HepG2 (cell line): ENCODE measurements around the gene ZFP36. TPM values are rescaled to one million over a fixed set of nuclear protein-coding genes. Genes with fewer than 3 reads are reported as not detected.
A peak's percentile ranks its signal among the peaks of the same experiment; 100 is the strongest.

ENCODE experiments used
- DMTF1 ChIP-seq: sonication (generic); formaldehyde crosslinking; IDR thresholded peaks from 2 replicates; pipeline ENCODE4 v1.4.0; 2020; ENCODE audit warnings: mild to moderate bottlenecking, missing genetic modification reagents
- HHEX ChIP-seq: IDR thresholded peaks from 2 replicates; pipeline ENCODE4 v1.6.1; 2016; ENCODE audit warnings: control low read depth
- HNRNPLL ChIP-seq: fragments of 200-400 bp; formaldehyde crosslinking; IDR thresholded peaks from 2 replicates; pipeline ENCODE4 v1.6.1; 2017; ENCODE audit warnings: mild to moderate bottlenecking, low read depth, low read length; ENCODE audit not compliant: poor library complexity, severe bottlenecking
- KDM2A ChIP-seq: sonication (generic); formaldehyde crosslinking; IDR thresholded peaks from 2 replicates; pipeline ENCODE4 v1.4.0; 2020; ENCODE audit warnings: low read depth, missing genetic modification reagents, borderline replicate concordance
- NCOA1 ChIP-seq: sonication (generic); formaldehyde crosslinking; IDR thresholded peaks from 2 replicates; pipeline ENCODE4 v1.9.0; 2021; ENCODE audit warnings: missing genetic modification reagents
- PRDM10 ChIP-seq: sonication (generic); formaldehyde crosslinking; IDR thresholded peaks from 2 replicates; pipeline ENCODE4 v1.4.0; 2020; ENCODE audit warnings: low read depth, missing genetic modification reagents
- TBL1XR1 ChIP-seq: fragments of 150-350 bp; IDR thresholded peaks from 2 replicates; pipeline ENCODE4 v1.6.1; 2014; ENCODE audit warnings: borderline replicate concordance, low read length; ENCODE audit not compliant: partially characterized antibody
- XBP1 ChIP-seq: sonication (generic); formaldehyde crosslinking; IDR thresholded peaks from 2 replicates; pipeline ENCODE4 v1.5.0; 2020; ENCODE audit warnings: missing genetic modification reagents
- ZNF34 ChIP-seq: sonication (generic); formaldehyde crosslinking; IDR thresholded peaks from 2 replicates; pipeline ENCODE4 v1.4.0; 2020; ENCODE audit warnings: mild to moderate bottlenecking, missing genetic modification reagents, borderline replicate concordance
- ZNF407 ChIP-seq: sonication (generic); formaldehyde crosslinking; IDR thresholded peaks from one replicate; pipeline ENCODE4 v1.5.1; 2020; ENCODE audit warnings: mild to moderate bottlenecking, missing genetic modification reagents; ENCODE audit errors: not compliant biosample characterization
- ZNF678 ChIP-seq: sonication (generic); formaldehyde crosslinking; IDR thresholded peaks from 2 replicates; pipeline ENCODE4 v1.4.0; 2020; ENCODE audit warnings: mild to moderate bottlenecking, missing genetic modification reagents
- ZNF746 ChIP-seq: sonication (generic); formaldehyde crosslinking; IDR thresholded peaks from 2 replicates; pipeline ENCODE4 v1.8.0; 2022; ENCODE audit warnings: mild to moderate bottlenecking, missing genetic modification reagents
- ZNF816 ChIP-seq: sonication (generic); formaldehyde crosslinking; IDR thresholded peaks from 2 replicates; pipeline ENCODE4 v1.8.0; 2022; ENCODE audit warnings: missing genetic modification reagents, mild to moderate bottlenecking, borderline replicate concordance
- ZNF891 ChIP-seq: sonication (generic); formaldehyde crosslinking; IDR thresholded peaks from 2 replicates; pipeline ENCODE4 v1.5.0; 2020; ENCODE audit warnings: mild to moderate bottlenecking, missing genetic modification reagents
- polyA plus RNA-seq, 8 experiments: library from polyadenylated mRNA; depleted of rRNA in 3 of 8; stranded (reverse) in 7 of 8; unstranded in 1 of 8; fragments of >200 nt; fragmentation: Illumina TruSeq in 4 of 8; extraction: Trizol in 4 of 8; gene quantifications; 2 replicates each; pipeline versions ENCODE4 v1.2.1 to v1.2.3, GENCODE V29; 2011 to 2016; ENCODE audit warnings: low read depth in 4 of 8, missing spikeins in 1 of 8, mixed read lengths in 1 of 8; ENCODE audit not compliant: insufficient read depth in 1 of 8
- total RNA-seq, 5 experiments: library from RNA; depleted of rRNA; stranded (reverse); fragments of >200 nt; fragmentation: Illumina TruSeq; extraction: Trizol; gene quantifications; 2 replicates each; pipeline ENCODE4 v1.2.3, GENCODE V29; 2016; ENCODE audit warnings: low read depth in 1 of 5

Gene ZFP36
- total and polyA plus RNA-seq, 2 of the 13 experiments (the other 11 are each of a cell fraction or from before 2014, with no cell fraction given): 1.4 to 1.7 TPM

- peak; percentile 75 for TF ChIP-seq TBL1XR1
- peak; percentile 80 for TF ChIP-seq KDM2A (CRISPR knock-in tag)
- 0 out of 2 replicates have a peak, but pooled peaks have one; percentile 23 for TF ChIP-seq ZNF34
- 0 out of 2 replicates have a peak, but pooled peaks have one; percentile 44 for TF ChIP-seq DMTF1 (CRISPR knock-in tag)
- no peak for TF ChIP-seq HNRNPLL
- no peak for TF ChIP-seq XBP1 (CRISPR knock-in tag)
- peak; percentile 74; the same call in 1 of the 2 replicates for TF ChIP-seq NCOA1 (CRISPR knock-in tag)
- TF ChIP-seq ZNF816 (CRISPR knock-in tag): peak; percentile 71; the same call in 1 of the 2 replicates
- TF ChIP-seq ZNF891: peak; percentile 97
- peak; percentile 41; the same call in 1 of the 2 replicates for TF ChIP-seq ZNF746 (CRISPR knock-in tag)
- no peak; the same call in 1 of the 2 replicates for TF ChIP-seq ZNF678 (CRISPR knock-in tag)
- peak; percentile 52 for TF ChIP-seq ZNF407
- no peak for TF ChIP-seq HHEX (CRISPR knock-in tag)
- peak; percentile 62; the same call in 1 of the 2 replicates for TF ChIP-seq PRDM10 (CRISPR knock-in tag)
Measured at GRCh38 chr19:39401549-39402345, 4.9 kb upstream of the ZFP36 start (continued).
